ENCODE data around the gene SGPP2.
"Not testable (repeated sequence)": the region's sequence is repeated elsewhere in the genome, so short reads cannot be mapped to it uniquely, and the experiment has no call there.

The SGPP2 gene

GRCh38 chr2:222427646-222428301 lies 3.4 kb downstream of the SGPP2 start:
- no peak for DNase-seq

DNA sequence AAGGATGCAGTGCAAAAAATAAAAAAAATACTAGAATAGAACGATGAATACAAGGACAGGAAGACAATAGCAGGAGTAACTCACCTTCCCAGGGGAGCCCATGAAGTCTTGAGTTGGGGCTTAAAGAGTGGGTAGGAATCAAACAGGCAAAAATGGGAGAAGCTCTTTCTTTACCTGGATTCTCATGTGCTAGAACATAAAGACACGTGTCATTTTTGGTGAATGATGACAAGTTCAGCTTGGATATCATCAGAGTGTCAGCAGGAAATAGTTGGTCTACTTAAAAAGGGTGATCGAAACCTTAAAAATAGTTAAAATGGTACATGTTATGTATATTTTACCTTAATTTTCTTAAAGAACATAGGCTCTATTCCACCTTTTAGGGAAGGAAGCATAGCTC lies 5.7 kb downstream of the SGPP2 start:
- DNase-seq = no peak

DNA sequence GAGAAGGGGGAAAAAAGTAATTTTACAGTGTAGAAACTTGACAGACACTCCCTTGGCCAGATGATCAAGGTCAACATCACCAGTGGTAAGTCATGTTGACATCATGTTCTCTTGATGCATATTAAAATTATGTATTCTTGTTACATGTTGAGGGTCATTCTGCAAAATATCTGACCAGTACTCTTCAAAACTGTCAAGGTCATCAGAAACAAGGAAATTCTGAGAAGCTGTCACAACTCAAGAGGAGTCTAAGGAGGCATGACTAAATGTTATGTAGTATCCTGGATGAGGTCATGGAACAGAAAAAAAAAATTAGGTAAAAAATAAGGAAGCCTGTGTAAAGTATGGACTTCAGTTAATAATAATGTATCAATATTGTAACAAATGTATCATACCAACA lies 6.3 kb downstream of the SGPP2 start:
- no peak for DNase-seq

DNA sequence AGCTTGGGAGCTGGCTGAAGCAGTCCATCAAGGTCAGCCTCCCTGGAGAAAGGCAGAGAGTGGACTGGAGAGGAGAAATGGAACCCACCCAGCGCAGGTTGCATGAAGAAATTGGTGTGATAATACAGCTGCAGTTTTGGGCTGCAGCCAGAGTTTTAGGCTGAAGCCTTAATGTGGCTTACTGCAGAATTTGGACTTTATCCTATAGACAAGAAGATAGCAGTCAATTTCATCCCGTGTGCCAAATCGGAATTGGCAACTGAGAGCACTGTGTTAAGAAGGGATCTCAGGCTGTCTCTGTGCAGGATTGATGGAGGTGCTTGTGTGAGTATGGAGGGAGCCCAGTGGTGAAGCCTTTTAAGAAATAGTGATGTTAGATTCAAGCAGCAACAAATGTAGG lies 7.5 kb downstream of the SGPP2 start:
- DNase-seq = no peak

DNA sequence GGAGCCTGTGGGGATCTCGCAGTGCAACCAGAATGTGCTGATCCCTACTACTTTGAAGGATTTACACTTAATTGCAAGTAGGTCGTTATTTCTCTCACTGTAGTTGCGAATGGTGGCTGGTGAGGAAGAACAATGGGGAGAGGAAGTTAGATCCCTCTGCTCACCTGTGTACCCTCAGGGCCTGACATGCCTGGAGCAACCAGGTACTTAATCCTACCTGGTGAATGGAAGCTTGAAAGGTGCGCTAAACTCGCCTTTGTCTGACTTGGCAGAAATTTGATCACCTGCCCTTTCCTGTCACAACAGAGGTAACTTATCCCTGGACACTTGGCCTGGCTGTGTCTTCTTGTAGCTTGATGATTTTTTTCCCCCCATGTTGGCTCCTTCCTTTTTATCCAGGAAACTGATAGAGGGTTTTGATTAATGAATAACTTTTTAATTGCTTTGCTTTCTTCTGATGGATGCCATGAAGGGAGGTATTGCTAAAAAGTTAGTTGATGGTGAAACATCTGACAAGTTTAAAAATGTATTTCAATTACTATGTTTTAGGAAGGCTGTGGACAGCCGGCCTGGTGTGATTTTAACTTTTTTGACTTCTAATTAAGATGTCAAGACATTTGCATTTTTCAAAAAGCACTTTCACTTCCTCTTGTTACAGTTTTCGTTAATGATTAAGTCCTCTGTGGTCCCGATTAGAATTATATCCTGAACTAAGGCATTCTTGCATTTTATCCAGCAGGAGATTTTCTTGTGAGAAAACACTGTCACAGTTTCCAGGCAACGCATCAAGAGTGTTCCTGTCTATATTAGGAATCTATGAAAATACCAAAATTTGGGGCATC lies 9.2 kb downstream of the SGPP2 start:
- no peak for DNase-seq

- DNase-seq = no peak
These were observed 9.9 kb downstream of the SGPP2 start for GRCh38 chr2:222434204-222434603.

DNA sequence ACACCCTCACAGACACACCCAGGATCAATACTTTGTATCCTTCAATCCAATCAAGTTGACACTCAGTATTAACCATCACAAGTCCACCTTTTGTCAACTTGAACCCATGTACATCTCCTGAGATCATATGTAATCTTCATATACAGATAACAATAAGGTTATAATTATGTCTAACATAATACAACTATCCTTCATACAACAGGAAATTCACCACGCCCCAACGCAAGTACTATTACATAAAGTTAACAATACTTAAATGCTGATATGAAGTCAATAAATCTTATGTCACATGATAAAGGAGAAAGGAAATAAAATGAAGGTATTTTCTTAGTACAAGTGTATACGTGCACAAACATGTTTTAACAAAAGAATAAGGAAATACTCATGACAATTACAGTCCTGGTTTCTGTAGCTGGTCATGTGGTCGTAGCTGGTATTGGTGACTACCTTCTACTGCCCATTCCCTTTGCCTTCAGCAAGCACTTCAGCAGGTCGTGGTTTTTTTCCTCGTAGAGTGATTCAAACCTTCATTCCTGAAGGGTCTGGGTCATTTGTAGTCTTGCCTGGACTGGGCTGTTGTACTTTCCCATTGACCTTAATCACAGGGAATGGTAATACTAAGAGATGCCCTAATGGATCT lies 11.2 kb downstream of the SGPP2 start:
- DNase-seq = not testable (repeated sequence)

GRCh38 chr2:222436040-222436413 lies 11.7 kb downstream of the SGPP2 start:
- no peak for DNase-seq

- DNase-seq = no peak
These were observed 15.3 kb downstream of the SGPP2 start for GRCh38 chr2:222439692-222440091.

GRCh38 chr2:222440673-222441422 lies 16.5 kb downstream of the SGPP2 start:
- no peak for DNase-seq

GRCh38 chr2:222442665-222443064 lies 18.3 kb downstream of the SGPP2 start:
- no peak for DNase-seq

GRCh38 chr2:222445227-222445626 lies 20.9 kb downstream of the SGPP2 start:
- DNase-seq = no peak

GRCh38 chr2:222447131-222447530 lies 22.8 kb downstream of the SGPP2 start:
- DNase-seq = no peak

DNA sequence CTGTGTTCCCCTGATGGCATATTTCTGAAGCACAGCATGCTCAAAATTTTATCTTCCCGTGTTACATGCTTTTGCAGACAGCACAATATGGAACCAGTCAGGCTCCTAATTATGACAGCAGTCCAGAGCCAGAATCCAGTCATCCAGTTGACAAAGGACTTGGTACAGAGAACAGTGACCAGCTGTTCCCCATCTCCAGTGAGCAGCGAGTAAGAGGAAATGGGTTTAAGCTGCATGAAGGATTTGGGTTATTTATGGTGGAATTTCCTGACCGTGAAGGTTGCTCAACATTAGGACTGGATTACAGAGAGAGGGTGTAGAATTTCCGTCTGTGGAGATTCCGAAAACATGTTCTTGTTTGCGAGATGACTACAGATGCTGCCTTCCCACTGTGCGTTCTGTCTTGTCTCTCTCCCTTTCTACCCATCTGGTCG lies 24.4 kb downstream of the SGPP2 start:
- no peak for DNase-seq

DNA sequence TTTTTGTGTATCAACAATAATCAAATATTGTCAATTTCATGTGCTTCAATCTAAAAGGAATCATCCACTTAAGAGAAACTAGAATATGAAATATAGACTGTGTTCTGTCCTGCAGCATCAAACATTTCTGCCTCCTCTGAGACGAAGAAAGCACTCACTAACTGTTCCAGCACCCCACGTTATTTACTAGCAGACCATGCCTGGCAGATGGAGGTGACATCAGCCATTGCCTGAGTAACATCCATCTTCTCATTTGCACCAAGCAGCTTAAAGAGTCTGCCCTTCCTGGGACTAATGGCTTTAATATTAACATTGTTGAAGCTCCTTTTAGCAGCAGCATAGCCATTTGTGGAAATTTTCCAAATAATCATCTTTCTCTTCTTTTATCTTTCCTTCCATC lies 25.7 kb downstream of the SGPP2 start:
- DNase-seq = no peak

- DNase-seq = no peak
These were observed 26.9 kb downstream of the SGPP2 start for GRCh38 chr2:222451224-222451674.

GRCh38 chr2:222452422-222452950 lies 28.1 kb downstream of the SGPP2 start:
- no peak for DNase-seq

GRCh38 chr2:222456479-222457077 lies 32.2 kb downstream of the SGPP2 start:
- DNase-seq = no peak

DNA sequence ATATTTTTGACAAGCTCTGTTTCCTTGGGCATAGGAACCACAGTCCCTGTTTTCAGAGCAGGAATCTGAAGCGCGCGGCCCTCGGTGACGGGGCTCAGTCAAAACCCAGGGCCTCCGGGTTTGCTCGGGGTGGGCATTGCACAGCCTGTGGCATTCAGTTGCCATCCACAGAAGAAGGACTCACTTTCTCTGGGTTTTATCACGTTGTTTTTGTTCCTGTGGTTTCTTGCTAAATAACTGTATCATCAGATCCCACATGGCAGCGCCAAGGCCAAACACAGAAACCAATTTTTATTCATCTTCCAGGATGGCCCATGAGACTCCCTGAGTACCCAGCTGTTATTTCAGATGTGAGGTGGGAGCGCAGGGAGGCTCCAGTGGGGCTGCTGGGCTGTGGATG lies 35.6 kb downstream of the SGPP2 start:
- DNase-seq = no peak

DNA sequence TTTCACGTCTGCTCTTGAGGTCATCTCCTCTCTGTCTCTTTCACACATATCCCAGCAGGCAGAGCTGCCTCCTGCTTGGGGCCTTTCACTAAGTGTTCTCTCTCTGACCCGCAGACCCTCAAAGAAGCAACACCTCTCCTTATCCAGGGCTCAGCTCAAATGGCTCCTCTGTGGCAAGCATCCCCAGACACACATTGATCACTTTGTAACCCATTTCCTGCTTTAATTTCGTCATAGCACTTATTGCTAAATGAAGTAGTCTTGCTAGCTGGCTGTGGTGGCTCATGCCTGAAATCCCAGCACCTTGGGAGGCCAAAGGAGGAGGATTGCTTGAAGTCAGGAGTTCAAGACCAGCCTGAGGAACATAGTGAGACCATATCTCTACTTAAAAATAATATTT lies 41.4 kb downstream of the SGPP2 start:
- DNase-seq = no peak

DNA sequence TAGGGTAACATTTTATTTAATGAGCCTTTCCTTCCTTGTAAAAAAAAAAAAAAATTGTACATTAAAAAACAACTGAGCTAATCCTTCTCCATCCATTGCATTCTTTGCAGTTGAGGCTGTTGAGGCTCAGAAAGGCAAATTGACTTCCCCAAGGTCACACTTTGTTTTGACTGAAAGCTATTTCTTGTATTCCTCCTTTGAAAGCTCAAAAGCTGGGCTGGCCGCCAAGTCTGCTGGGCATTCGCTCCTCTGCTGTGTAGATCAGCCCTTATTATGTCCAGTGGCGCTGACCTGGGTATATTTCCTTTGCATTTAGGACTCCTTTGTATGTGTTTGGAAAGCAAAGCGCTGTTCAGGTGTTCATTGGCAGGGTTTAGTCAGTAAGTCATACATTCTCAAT lies 44.0 kb downstream of the SGPP2 start:
- DNase-seq = no peak

GRCh38 chr2:222470802-222471468 lies 46.6 kb downstream of the SGPP2 start:
- DNase-seq = no peak
